ENCODE data around the gene UBAP1L. TPM values are rescaled to one million over a fixed set of nuclear protein-coding genes. Genes with fewer than 3 reads are reported as not detected.
"Not testable (repeated sequence)": the region's sequence is repeated elsewhere in the genome, so short reads cannot be mapped to it uniquely, and the experiment has no call there.

UBAP1L gene
- total and polyA plus RNA-seq, 8 donors, result 1.8 to 5.3 (median 3.0) TPM; not detected in 2

GRCh38 chr15:65102912-65103311 is 12.1 kb downstream of the UBAP1L start:
- Histone ChIP-seq H3K27me3 (no peaks in the 10 kb centered on the region), H3K4me3 (no peak overlapping the region), H3K36me3 (peaks cover 40 to 86% (median 86%) of the 10 kb centered on the region in 4 donors), H3K4me1 (peaks cover 0 to 8% (median 4%) of the 10 kb centered on the region in 4 donors), H3K9me3 (no peaks in the 10 kb centered on the region), H3K27ac (no peak overlapping the region)
- DNase-seq, result no peak
- WGBS, 5 donors, result 94 to 99% (median 97%) methylated on average over 3 of the region's 3 CpGs
- intact Hi-C loops (cut with DNase I; ENCODE audit: low total_unique reads), result no loop called here
- TF ChIP-seq CTCF (IDR thresholded peaks at IDR 0.05) (no peak), POLR2AphosphoS5 (IDR thresholded peaks at IDR 0.05) (no peak), POLR2A (IDR thresholded peaks at IDR 0.05) (no peak), EP300 (IDR thresholded peaks at IDR 0.05) (no peak)

GRCh38 chr15:65101891-65102708 is 12.9 kb downstream of the UBAP1L start:
- Histone ChIP-seq H3K27ac (no peak overlapping the region), H3K4me3 (no peak overlapping the region), H3K9me3 (no peaks in the 10 kb centered on the region), H3K4me1 (peaks cover 0 to 8% (median 4%) of the 10 kb centered on the region in 4 donors), H3K27me3 (no peaks in the 10 kb centered on the region), H3K36me3 (peaks cover 44 to 94% (median 90%) of the 10 kb centered on the region in 4 donors)
- WGBS, 5 donors, result 59 to 88% (median 83%) methylated on average over 28 to 75 of the region's 75 CpGs
- no peak for DNase-seq
- intact Hi-C loops (cut with DNase I; ENCODE audit: low total_unique reads), result no loop called here
- TF ChIP-seq POLR2AphosphoS5 (IDR thresholded peaks at IDR 0.05) (no peak), EP300 (IDR thresholded peaks at IDR 0.05) (no peak), POLR2A (IDR thresholded peaks at IDR 0.05) (no peak), CTCF (IDR thresholded peaks at IDR 0.05) (no peak)

GRCh38 chr15:65101411-65101890 is 13.5 kb downstream of the UBAP1L start:
- intact Hi-C loops (cut with DNase I; ENCODE audit: low total_unique reads), result no loop called here
- WGBS, 5 donors, result 42 to 50% (median 42%) methylated on average over 9 of the region's 9 CpGs
- H3K9me3 ChIP-seq, result no peaks in the 10 kb centered on the region
- H3K27ac ChIP-seq, result no peak overlapping the region
- H3K36me3 ChIP-seq, result peaks cover 44 to 98% (median 90%) of the 10 kb centered on the region in 4 donors
- H3K4me3 ChIP-seq, result no peak overlapping the region
- H3K27me3 ChIP-seq, result no peaks in the 10 kb centered on the region
- TF ChIP-seq EP300 (IDR thresholded peaks at IDR 0.05) (no peak), POLR2A (IDR thresholded peaks at IDR 0.05) (no peak), CTCF (IDR thresholded peaks at IDR 0.05) (peak in 5 of 7 experiments; percentile 23 to 66 (median 50)), POLR2AphosphoS5 (IDR thresholded peaks at IDR 0.05) (no peak)
- H3K4me1 ChIP-seq, result peaks cover 0 to 12% (median 4%) of the 10 kb centered on the region in 4 donors
- DNase-seq, result peak; percentile 50 to 90

GRCh38 chr15:65100442-65100841 is 14.6 kb downstream of the UBAP1L start:
- intact Hi-C loops (cut with DNase I; ENCODE audit: low total_unique reads), result no loop called here
- no peaks in the 10 kb centered on the region for H3K9me3 ChIP-seq
- TF ChIP-seq CTCF (IDR thresholded peaks at IDR 0.05) (no peak), POLR2AphosphoS5 (IDR thresholded peaks at IDR 0.05) (no peak), EP300 (IDR thresholded peaks at IDR 0.05) (no peak), POLR2A (IDR thresholded peaks at IDR 0.05) (no peak)
- H3K27ac ChIP-seq, result no peak overlapping the region
- no peak for DNase-seq
- peaks cover 41 to 91% (median 82%) of the 10 kb centered on the region in 4 donors for H3K36me3 ChIP-seq
- H3K27me3 ChIP-seq, result no peaks in the 10 kb centered on the region
- 75 to 84% (median 82%) methylated on average over 7 of the region's 7 CpGs for WGBS, 5 donors
- no peak overlapping the region for H3K4me3 ChIP-seq
- peaks cover 0 to 16% (median 4%) of the 10 kb centered on the region in 4 donors for H3K4me1 ChIP-seq

GRCh38 chr15:65099801-65100200 is 15.2 kb downstream of the UBAP1L start:
- H3K27ac ChIP-seq; H3K27me3 ChIP-seq; H3K9me3 ChIP-seq; DNase-seq; intact Hi-C loops (cut with DNase I; ENCODE audit: low total_unique reads); H3K4me3 ChIP-seq: not testable (repeated sequence)
- WGBS, 5 donors, result 88 to 97% (median 95%) methylated on average over 10 of the region's 10 CpGs
- Histone ChIP-seq H3K36me3 (peaks cover 39 to 84% (median 75%) of the 10 kb centered on the region in 4 donors), H3K4me1 (peaks cover 0 to 22% (median 4%) of the 10 kb centered on the region in 4 donors)
